ENCODE measurements around the gene RAB5IF. TPM values are rescaled to one million over a fixed set of nuclear protein-coding genes. Genes with fewer than 3 reads are reported as not detected.
A peak's percentile ranks its signal among the peaks of the same experiment; 100 is the strongest.

The RAB5IF gene
- total and polyA plus RNA-seq, 2 of the 13 experiments (the other 11 are each of a cell fraction or from before 2014, with no cell fraction given) = 261 to 305 TPM

DNA sequence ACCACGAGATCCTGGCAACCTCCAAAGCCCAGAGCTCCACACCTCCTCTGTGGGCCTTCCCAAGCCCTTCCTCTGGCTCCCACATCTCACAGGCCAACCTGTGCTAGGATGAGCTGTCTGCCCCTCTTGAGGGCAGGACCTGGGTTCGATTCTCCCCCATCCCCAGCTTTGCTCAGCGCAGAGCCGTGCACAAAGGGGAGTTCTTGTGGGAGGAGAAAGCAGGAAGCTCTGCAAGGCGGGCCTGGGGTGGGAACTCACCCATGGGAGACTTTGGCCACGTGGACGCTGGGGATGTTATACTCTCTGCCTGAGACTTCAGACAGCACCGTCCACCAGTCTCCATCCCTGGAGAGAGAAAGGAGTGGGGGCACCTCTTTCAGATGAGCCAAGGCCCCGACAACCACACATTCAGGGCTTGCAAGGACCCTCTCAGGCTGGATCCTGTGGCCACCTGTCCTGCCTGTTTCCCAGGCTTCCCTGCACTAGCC lies 27.8 kb downstream of the RAB5IF start (continued):
- TF ChIP-seq TEAD3 (CRISPR knock-in tag; optimal IDR thresholded peaks at IDR 0.05; ENCODE audit: borderline replicate concordance) (no peak), SMYD3 (CRISPR knock-in tag; IDR thresholded peaks at IDR 0.05) (no peak), ZNF180 (CRISPR knock-in tag; IDR thresholded peaks at IDR 0.05; ENCODE audit: borderline replicate concordance, low read depth) (no peak), JARID2 (CRISPR knock-in tag; IDR thresholded peaks at IDR 0.05; ENCODE audit: insufficient replicate concordance) (peak; percentile 18), KLF13 (CRISPR knock-in tag; IDR thresholded peaks at IDR 0.05) (peak; percentile 47; the same call in 1 of the 2 replicates), SPEN (CRISPR knock-in tag; IDR thresholded peaks at IDR 0.05; ENCODE audit: low read depth) (peak; percentile 27; the same call in 1 of the 2 replicates), ZNF274 (CRISPR knock-in tag; IDR thresholded peaks at IDR 0.05) (peak; percentile 84), AHR (CRISPR knock-in tag; IDR thresholded peaks at IDR 0.05) (peak; percentile 35; the same call in 1 of the 2 replicates), ZNF331 (CRISPR knock-in tag; IDR thresholded peaks at IDR 0.05) (no peak), ZFY (CRISPR knock-in tag; IDR thresholded peaks at IDR 0.05) (no peak), ZBTB38 (CRISPR knock-in tag; IDR thresholded peaks at IDR 0.05) (no peak), CBX5 (CRISPR knock-in tag; IDR thresholded peaks at IDR 0.05; ENCODE audit: borderline replicate concordance) (0 out of 2 replicates have a peak, but pooled peaks have one; percentile 5), ZNF205 (CRISPR knock-in tag; IDR thresholded peaks at IDR 0.05) (no peak), TOE1 (CRISPR knock-in tag; IDR thresholded peaks at IDR 0.05) (no peak), KDM4B (CRISPR knock-in tag; IDR thresholded peaks at IDR 0.05) (no peak), ZNF792 (CRISPR knock-in tag; IDR thresholded peaks at IDR 0.05) (peak; percentile 15; the same call in 1 of the 2 replicates), ZNF253 (CRISPR knock-in tag; IDR thresholded peaks at IDR 0.05; ENCODE audit: borderline replicate concordance) (no peak), SMAD1 (CRISPR knock-in tag; IDR thresholded peaks at IDR 0.05; ENCODE audit: borderline replicate concordance, low read depth) (peak; percentile 71; the same call in 1 of the 2 replicates), ZNF451 (CRISPR knock-in tag; IDR thresholded peaks at IDR 0.05) (no peak), ZNF644 (CRISPR knock-in tag; IDR thresholded peaks at IDR 0.05; ENCODE audit: low read depth) (no peak), ZBTB3 (CRISPR knock-in tag; IDR thresholded peaks at IDR 0.05; ENCODE audit: borderline replicate concordance, low read depth) (no peak)
- TF ChIP-seq, protein P1, sequence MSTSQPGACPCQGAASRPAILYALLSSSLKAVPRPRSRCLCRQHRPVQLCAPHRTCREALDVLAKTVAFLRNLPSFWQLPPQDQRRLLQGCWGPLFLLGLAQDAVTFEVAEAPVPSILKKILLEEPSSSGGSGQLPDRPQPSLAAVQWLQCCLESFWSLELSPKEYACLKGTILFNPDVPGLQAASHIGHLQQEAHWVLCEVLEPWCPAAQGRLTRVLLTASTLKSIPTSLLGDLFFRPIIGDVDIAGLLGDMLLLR (CRISPR knock-in tag; IDR thresholded peaks at IDR 0.05) = 0 out of 2 replicates have a peak, but pooled peaks have one; percentile 43
- TF ChIP-seq, protein P2, sequence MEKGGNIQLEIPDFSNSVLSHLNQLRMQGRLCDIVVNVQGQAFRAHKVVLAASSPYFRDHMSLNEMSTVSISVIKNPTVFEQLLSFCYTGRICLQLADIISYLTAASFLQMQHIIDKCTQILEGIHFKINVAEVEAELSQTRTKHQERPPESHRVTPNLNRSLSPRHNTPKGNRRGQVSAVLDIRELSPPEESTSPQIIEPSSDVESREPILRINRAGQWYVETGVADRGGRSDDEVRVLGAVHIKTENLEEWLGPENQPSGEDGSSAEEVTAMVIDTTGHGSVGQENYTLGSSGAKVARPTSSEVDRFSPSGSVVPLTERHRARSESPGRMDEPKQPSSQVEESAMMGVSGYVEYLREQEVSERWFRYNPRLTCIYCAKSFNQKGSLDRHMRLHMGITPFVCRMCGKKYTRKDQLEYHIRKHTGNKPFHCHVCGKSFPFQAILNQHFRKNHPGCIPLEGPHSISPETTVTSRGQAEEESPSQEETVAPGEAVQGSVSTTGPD (CRISPR knock-in tag; IDR thresholded peaks at IDR 0.05) = no peak
- TF ChIP-seq, protein P3, sequence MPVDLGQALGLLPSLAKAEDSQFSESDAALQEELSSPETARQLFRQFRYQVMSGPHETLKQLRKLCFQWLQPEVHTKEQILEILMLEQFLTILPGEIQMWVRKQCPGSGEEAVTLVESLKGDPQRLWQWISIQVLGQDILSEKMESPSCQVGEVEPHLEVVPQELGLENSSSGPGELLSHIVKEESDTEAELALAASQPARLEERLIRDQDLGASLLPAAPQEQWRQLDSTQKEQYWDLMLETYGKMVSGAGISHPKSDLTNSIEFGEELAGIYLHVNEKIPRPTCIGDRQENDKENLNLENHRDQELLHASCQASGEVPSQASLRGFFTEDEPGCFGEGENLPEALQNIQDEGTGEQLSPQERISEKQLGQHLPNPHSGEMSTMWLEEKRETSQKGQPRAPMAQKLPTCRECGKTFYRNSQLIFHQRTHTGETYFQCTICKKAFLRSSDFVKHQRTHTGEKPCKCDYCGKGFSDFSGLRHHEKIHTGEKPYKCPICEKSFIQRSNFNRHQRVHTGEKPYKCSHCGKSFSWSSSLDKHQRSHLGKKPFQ (CRISPR knock-in tag; IDR thresholded peaks at IDR 0.05; ENCODE audit: insufficient replicate concordance) = no peak
- TF ChIP-seq, protein P4, sequence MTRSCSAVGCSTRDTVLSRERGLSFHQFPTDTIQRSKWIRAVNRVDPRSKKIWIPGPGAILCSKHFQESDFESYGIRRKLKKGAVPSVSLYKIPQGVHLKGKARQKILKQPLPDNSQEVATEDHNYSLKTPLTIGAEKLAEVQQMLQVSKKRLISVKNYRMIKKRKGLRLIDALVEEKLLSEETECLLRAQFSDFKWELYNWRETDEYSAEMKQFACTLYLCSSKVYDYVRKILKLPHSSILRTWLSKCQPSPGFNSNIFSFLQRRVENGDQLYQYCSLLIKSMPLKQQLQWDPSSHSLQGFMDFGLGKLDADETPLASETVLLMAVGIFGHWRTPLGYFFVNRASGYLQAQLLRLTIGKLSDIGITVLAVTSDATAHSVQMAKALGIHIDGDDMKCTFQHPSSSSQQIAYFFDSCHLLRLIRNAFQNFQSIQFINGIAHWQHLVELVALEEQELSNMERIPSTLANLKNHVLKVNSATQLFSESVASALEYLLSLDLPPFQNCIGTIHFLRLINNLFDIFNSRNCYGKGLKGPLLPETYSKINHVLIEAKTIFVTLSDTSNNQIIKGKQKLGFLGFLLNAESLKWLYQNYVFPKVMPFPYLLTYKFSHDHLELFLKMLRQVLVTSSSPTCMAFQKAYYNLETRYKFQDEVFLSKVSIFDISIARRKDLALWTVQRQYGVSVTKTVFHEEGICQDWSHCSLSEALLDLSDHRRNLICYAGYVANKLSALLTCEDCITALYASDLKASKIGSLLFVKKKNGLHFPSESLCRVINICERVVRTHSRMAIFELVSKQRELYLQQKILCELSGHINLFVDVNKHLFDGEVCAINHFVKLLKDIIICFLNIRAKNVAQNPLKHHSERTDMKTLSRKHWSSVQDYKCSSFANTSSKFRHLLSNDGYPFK (CRISPR knock-in tag; IDR thresholded peaks at IDR 0.05; ENCODE audit: borderline replicate concordance) = peak; percentile 14; the same call in 1 of the 2 replicates

Measured in HepG2 (cell line).